Measurements from ENCODE around the gene MX2.

DNA sequence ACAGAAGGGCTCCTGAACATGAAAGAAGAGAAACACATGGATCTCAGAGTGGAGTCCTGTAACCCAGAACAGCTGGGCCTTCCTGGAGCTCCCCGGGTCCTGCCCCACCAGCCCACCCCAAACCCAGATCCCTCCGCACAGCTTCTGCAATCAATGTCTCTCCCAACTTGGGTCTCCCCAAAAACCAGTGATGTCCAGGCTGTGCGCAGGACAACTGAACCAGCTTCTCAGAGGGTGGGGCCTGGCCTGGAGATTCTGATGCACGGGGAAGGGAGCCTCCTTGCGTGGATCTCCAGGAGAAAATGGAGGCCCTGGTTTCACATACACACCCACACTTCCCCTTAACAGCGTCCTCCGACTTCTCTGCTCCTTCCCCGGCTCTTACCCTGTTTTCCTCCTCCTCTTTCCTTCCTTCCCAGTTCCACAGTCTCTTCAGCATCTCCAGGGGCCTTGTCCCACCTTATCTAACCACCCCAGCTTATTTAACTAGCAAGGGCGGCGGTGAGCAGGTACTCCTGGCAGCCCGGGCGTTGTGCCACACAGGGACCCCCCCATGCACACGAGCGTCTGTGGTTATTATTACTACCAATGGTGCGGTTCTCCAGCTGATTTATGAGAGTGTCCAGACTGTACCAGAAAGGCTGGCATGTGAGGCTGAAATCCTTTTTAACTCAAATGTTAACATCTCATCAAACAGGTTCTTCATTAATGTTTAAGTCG lies 11.2 kb upstream of the MX2 start:
- no peak for TF ChIP-seq CTCF (tag by site-specific recombination; IDR thresholded peaks at IDR 0.05)
- TF ChIP-seq ZNF274 (IDR thresholded peaks at IDR 0.05; ENCODE audit: low read length): no peak
- no peak for TF ChIP-seq ZNF274 (tag by site-specific recombination; IDR thresholded peaks at IDR 0.05; ENCODE audit: borderline replicate concordance)
- no peak for TF ChIP-seq ZNF544 (tag by site-specific recombination; IDR thresholded peaks at IDR 0.05)
- TF ChIP-seq, protein P1, sequence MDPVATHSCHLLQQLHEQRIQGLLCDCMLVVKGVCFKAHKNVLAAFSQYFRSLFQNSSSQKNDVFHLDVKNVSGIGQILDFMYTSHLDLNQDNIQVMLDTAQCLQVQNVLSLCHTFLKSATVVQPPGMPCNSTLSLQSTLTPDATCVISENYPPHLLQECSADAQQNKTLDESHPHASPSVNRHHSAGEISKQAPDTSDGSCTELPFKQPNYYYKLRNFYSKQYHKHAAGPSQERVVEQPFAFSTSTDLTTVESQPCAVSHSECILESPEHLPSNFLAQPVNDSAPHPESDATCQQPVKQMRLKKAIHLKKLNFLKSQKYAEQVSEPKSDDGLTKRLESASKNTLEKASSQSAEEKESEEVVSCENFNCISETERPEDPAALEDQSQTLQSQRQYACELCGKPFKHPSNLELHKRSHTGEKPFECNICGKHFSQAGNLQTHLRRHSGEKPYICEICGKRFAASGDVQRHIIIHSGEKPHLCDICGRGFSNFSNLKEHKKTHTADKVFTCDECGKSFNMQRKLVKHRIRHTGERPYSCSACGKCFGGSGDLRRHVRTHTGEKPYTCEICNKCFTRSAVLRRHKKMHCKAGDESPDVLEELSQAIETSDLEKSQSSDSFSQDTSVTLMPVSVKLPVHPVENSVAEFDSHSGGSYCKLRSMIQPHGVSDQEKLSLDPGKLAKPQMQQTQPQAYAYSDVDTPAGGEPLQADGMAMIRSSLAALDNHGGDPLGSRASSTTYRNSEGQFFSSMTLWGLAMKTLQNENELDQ (tag by site-specific recombination; IDR thresholded peaks at IDR 0.05; ENCODE audit: low read depth): no peak
- TF ChIP-seq BCL11A (tag by site-specific recombination; IDR thresholded peaks at IDR 0.05; ENCODE audit: low read depth): no peak
- no peak for TF ChIP-seq ZSCAN5A (tag by site-specific recombination; IDR thresholded peaks at IDR 0.05)
- TF ChIP-seq MZF1 (tag by site-specific recombination; IDR thresholded peaks at IDR 0.05; ENCODE audit: borderline replicate concordance): no peak
